Measurements from ENCODE around the gene ABHD11.
"Not testable (repeated sequence)": the region's sequence is repeated elsewhere in the genome, so short reads cannot be mapped to it uniquely, and the experiment has no call there.

Gene ABHD11, protein sequence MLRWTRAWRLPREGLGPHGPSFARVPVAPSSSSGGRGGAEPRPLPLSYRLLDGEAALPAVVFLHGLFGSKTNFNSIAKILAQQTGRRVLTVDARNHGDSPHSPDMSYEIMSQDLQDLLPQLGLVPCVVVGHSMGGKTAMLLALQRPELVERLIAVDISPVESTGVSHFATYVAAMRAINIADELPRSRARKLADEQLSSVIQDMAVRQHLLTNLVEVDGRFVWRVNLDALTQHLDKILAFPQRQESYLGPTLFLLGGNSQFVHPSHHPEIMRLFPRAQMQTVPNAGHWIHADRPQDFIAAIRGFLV

GRCh38 chr7:73738612-73739386, at the start of gene ABHD11:
TSS of gene ABHD11 (minus strand) at chr7:73738802. CDS start at chr7:73738770, 32 bp downstream.
- Histone ChIP-seq H3K27ac (ENCODE audit: low read depth, low read length) (peak within 1 kb of the TSS; percentile 77), H3K27me3 (ENCODE audit: control insufficient read depth, low read length) (no peaks in the 10 kb centered on the region), H4K20me1 (ENCODE audit: control insufficient read depth, insufficient read depth, low read depth, low read length) (peaks cover 6% of the 10 kb centered on the region), H3K4me3 (ENCODE audit: low read length) (peak within 1 kb of the TSS; percentile 82), H3K4me2 (ENCODE audit: low read length) (peak within 1 kb of the TSS; percentile 96), H3F3A (ENCODE audit: control insufficient read depth, insufficient read depth) (peaks cover 8% of the 10 kb centered on the region), H3K36me3 (ENCODE audit: control insufficient read depth, low read length) (peaks cover 29% of the 10 kb centered on the region), H3K79me2 (ENCODE audit: control insufficient read depth, low read length) (peaks cover 24% of the 10 kb centered on the region), H3K9me3 (ENCODE audit: control insufficient read depth, insufficient read depth, low read length) (no peaks in the 10 kb centered on the region), H3K4me1 (ENCODE audit: control insufficient read depth, low read length) (peaks cover 27% of the 10 kb centered on the region), H3K9me2 (replicated peaks; ENCODE audit: control insufficient read depth, low read length) (no peaks in the 10 kb centered on the region)
- TF ChIP-seq EZH2phosphoT487 (IDR thresholded peaks at IDR 0.05; ENCODE audit: borderline replicate concordance, low read length): no peak
- TF ChIP-seq, protein P1, sequence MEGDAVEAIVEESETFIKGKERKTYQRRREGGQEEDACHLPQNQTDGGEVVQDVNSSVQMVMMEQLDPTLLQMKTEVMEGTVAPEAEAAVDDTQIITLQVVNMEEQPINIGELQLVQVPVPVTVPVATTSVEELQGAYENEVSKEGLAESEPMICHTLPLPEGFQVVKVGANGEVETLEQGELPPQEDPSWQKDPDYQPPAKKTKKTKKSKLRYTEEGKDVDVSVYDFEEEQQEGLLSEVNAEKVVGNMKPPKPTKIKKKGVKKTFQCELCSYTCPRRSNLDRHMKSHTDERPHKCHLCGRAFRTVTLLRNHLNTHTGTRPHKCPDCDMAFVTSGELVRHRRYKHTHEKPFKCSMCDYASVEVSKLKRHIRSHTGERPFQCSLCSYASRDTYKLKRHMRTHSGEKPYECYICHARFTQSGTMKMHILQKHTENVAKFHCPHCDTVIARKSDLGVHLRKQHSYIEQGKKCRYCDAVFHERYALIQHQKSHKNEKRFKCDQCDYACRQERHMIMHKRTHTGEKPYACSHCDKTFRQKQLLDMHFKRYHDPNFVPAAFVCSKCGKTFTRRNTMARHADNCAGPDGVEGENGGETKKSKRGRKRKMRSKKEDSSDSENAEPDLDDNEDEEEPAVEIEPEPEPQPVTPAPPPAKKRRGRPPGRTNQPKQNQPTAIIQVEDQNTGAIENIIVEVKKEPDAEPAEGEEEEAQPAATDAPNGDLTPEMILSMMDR (IDR thresholded peaks at IDR 0.05; ENCODE audit: low read depth, low read length, poor library complexity, severe bottlenecking): peak; percentile 52

DNA sequence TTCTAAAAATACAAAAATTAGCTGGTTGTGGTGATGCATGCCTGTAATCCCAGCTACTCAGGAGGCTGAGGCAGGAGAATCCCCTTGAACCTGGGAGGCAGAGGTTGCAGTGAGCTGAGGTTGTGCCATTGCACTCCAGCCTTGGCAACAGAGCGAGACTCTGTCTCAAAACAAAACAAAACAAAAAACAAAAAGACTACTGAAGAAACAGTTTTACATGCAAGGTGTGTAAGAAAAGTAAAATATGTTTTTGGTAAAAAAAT, 49.1 kb upstream of the ABHD11 start:
- not testable (repeated sequence) for H3K9me3 ChIP-seq (ENCODE audit: control insufficient read depth, insufficient read depth, low read length); H3K27ac ChIP-seq (ENCODE audit: low read depth, low read length); H3K4me2 ChIP-seq (ENCODE audit: low read length); H3K4me3 ChIP-seq (ENCODE audit: low read length); H4K20me1 ChIP-seq (ENCODE audit: control insufficient read depth, insufficient read depth, low read depth, low read length); H3K4me1 ChIP-seq (ENCODE audit: control insufficient read depth, low read length); H3K9me2 ChIP-seq (replicated peaks; ENCODE audit: control insufficient read depth, low read length); H3F3A ChIP-seq (ENCODE audit: control insufficient read depth, insufficient read depth); H3K36me3 ChIP-seq (ENCODE audit: control insufficient read depth, low read length); H3K79me2 ChIP-seq (ENCODE audit: control insufficient read depth, low read length); H3K27me3 ChIP-seq (ENCODE audit: control insufficient read depth, low read length)

GRCh38 chr7:73786588-73786987, 48.0 kb upstream of the ABHD11 start:
- Histone ChIP-seq H3K27me3 (ENCODE audit: control insufficient read depth, low read length) (no peaks in the 10 kb centered on the region), H3K4me2 (ENCODE audit: low read length) (no peak overlapping the region), H3K9me2 (replicated peaks; ENCODE audit: control insufficient read depth, low read length) (no peaks in the 10 kb centered on the region), H3K27ac (ENCODE audit: low read depth, low read length) (no peak overlapping the region), H3K4me1 (ENCODE audit: control insufficient read depth, low read length) (no peaks in the 10 kb centered on the region), H3K9me3 (ENCODE audit: control insufficient read depth, insufficient read depth, low read length) (peaks cover 4% of the 10 kb centered on the region; the same call in 1 of the 2 replicates), H3K4me3 (ENCODE audit: low read length) (no peak overlapping the region), H3K79me2 (ENCODE audit: control insufficient read depth, low read length) (no peaks in the 10 kb centered on the region), H3F3A (ENCODE audit: control insufficient read depth, insufficient read depth) (no peaks in the 10 kb centered on the region), H3K36me3 (ENCODE audit: control insufficient read depth, low read length) (no peaks in the 10 kb centered on the region), H4K20me1 (ENCODE audit: control insufficient read depth, insufficient read depth, low read depth, low read length) (no peaks in the 10 kb centered on the region)
- no peak for TF ChIP-seq EZH2phosphoT487 (IDR thresholded peaks at IDR 0.05; ENCODE audit: borderline replicate concordance, low read length)
- TF ChIP-seq, protein P1 (IDR thresholded peaks at IDR 0.05; ENCODE audit: low read depth, low read length, poor library complexity, severe bottlenecking): no peak

DNA sequence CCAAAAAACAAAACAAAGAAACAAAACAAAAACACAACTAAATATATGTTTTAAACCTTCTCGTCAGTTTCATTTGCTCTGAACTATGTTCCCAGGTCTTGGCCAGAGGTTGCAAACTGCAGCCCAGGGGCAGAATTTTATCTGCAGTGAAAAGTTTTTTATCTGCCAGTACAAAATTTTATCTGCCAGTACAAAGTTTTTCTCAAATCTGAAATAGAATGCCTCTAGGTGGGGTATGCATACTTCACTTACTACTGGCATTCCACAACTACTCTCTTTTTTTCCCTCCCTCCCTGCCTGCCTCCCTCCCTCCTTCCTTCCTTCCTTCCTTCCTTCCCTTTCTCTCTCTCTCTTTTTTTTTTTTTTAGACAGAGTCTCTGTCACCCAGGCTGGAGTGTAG, 40.9 kb upstream of the ABHD11 start:
- H3K27ac ChIP-seq (ENCODE audit: low read depth, low read length): no peak overlapping the region
- no peaks in the 10 kb centered on the region for H3K36me3 ChIP-seq (ENCODE audit: control insufficient read depth, low read length)
- H3F3A ChIP-seq (ENCODE audit: control insufficient read depth, insufficient read depth): no peaks in the 10 kb centered on the region
- no peak for TF ChIP-seq EZH2phosphoT487 (IDR thresholded peaks at IDR 0.05; ENCODE audit: borderline replicate concordance, low read length)
- TF ChIP-seq, protein P1 (IDR thresholded peaks at IDR 0.05; ENCODE audit: low read depth, low read length, poor library complexity, severe bottlenecking): no peak
- H3K9me2 ChIP-seq (replicated peaks; ENCODE audit: control insufficient read depth, low read length): no peaks in the 10 kb centered on the region
- H4K20me1 ChIP-seq (ENCODE audit: control insufficient read depth, insufficient read depth, low read depth, low read length): no peaks in the 10 kb centered on the region
- H3K27me3 ChIP-seq (ENCODE audit: control insufficient read depth, low read length): no peaks in the 10 kb centered on the region
- no peak overlapping the region for H3K4me2 ChIP-seq (ENCODE audit: low read length)
- H3K4me3 ChIP-seq (ENCODE audit: low read length): no peak overlapping the region
- no peaks in the 10 kb centered on the region; the same call in 1 of the 2 replicates for H3K9me3 ChIP-seq (ENCODE audit: control insufficient read depth, insufficient read depth, low read length)
- no peaks in the 10 kb centered on the region for H3K4me1 ChIP-seq (ENCODE audit: control insufficient read depth, low read length)
- no peaks in the 10 kb centered on the region for H3K79me2 ChIP-seq (ENCODE audit: control insufficient read depth, low read length)

Data from DOHH2 (cell line).